DND-41 (cell line): Measurements from ENCODE around the gene RIPOR2.

ENCODE experiments used
- ATAC-seq: fragments of 200-7000 bp; cut with Tn5 transposase; 3 replicates; pipeline ENCODE4 v1.9.1; 2021; ENCODE audit warnings: low read depth; ENCODE audit not compliant: insufficient read depth
- DNase-seq: peaks from one replicate; pipeline ENCODE4 v3.0.0-alpha.2; 2020
- H2AFZ ChIP-seq: 2 replicates; pipeline ENCODE4 v1.6.0; 2012; ENCODE audit warnings: low read depth, low read length
- H3K27ac ChIP-seq: 2 replicates; pipeline ENCODE4 v1.5.1; 2012; ENCODE audit warnings: low read length, inconsistent platforms
- H3K27me3 ChIP-seq: fragments of 200-600 bp; sonication (generic); 2 replicates; pipeline ENCODE4 v1.6.0; 2012; ENCODE audit warnings: low read length, mild to moderate bottlenecking, inconsistent platforms; ENCODE audit not compliant: insufficient read depth, poor library complexity
- H3K36me3 ChIP-seq: 2 replicates; pipeline ENCODE4 v1.5.1; 2012; ENCODE audit warnings: low read length, inconsistent platforms; ENCODE audit not compliant: insufficient read depth
- H3K4me1 ChIP-seq: 2 replicates; pipeline ENCODE4 v1.5.1; 2012; ENCODE audit warnings: mild to moderate bottlenecking, low read length; ENCODE audit not compliant: insufficient read depth
- H3K4me2 ChIP-seq: 2 replicates; pipeline ENCODE4 v1.6.0; 2012; ENCODE audit warnings: mild to moderate bottlenecking, moderate library complexity, low read length, inconsistent platforms; ENCODE audit not compliant: insufficient read depth
- H3K4me3 ChIP-seq, 2 experiments: fragments of 200-600 bp in 1 of 2; shearing (Covaris generic) in 1 of 2; 2 replicates each; pipeline ENCODE4 v1.5.1; 2012 to 2016; ENCODE audit warnings: inconsistent platforms in 2 of 2, low read length in 2 of 2, mild to moderate bottlenecking in 2 of 2, low read depth in 1 of 2, moderate library complexity in 1 of 2
- H3K79me2 ChIP-seq: 2 replicates; pipeline ENCODE4 v1.6.0; 2012; ENCODE audit warnings: low read length, inconsistent platforms; ENCODE audit not compliant: insufficient read depth
- H3K9ac ChIP-seq: 2 replicates; pipeline ENCODE4 v1.6.0; 2012; ENCODE audit warnings: low read depth, mild to moderate bottlenecking, inconsistent platforms, low read length, moderate library complexity
- H3K9me3 ChIP-seq: 2 replicates; pipeline ENCODE4 v1.5.1; 2012; ENCODE audit warnings: low read length, moderate library complexity, mild to moderate bottlenecking, inconsistent platforms; ENCODE audit not compliant: insufficient read depth, severe bottlenecking
- H4K20me1 ChIP-seq: 2 replicates; pipeline ENCODE4 v1.6.0; 2012; ENCODE audit warnings: low read length; ENCODE audit not compliant: insufficient read depth
- CTCF ChIP-seq: IDR thresholded peaks from 2 replicates; pipeline ENCODE4 v1.5.1; 2012; ENCODE audit warnings: borderline replicate concordance, low read length, moderate library complexity, mild to moderate bottlenecking; ENCODE audit not compliant: poor library complexity, severe bottlenecking; ENCODE audit errors: extremely low read depth
- EZH2 ChIP-seq: IDR thresholded peaks from 3 replicates; pipeline ENCODE4 v1.6.1; 2012; ENCODE audit warnings: borderline replicate concordance, low read depth, mild to moderate bottlenecking, moderate library complexity, low read length, inconsistent platforms; ENCODE audit not compliant: severe bottlenecking

The RIPOR2 gene

GRCh38 chr6:24780206-24780605 is 155.6 kb downstream of the RIPOR2 start:
- DNase-seq (no peak), ATAC-seq (no peak)
- Histone ChIP-seq H3K79me2 (peaks cover 93% of the 10 kb centered on the region), H3K36me3 (peaks cover 96% of the 10 kb centered on the region), H2AFZ (no peak overlapping the region), H3K9ac (no peak overlapping the region), H4K20me1 (peaks cover 67% of the 10 kb centered on the region), H3K4me3 (peak overlapping the region in 1 of 2 experiments; percentile 17; a peak in 1 of 4 replicates), H3K4me2 (peak overlapping the region; percentile 88; the same call in 1 of the 2 replicates), H3K27me3 (no peaks in the 10 kb centered on the region), H3K9me3 (no peaks in the 10 kb centered on the region), H3K4me1 (peaks cover 44% of the 10 kb centered on the region), H3K27ac (no peak overlapping the region)
- TF ChIP-seq CTCF (no peak), EZH2 (no peak)

- Histone ChIP-seq H3K79me2 (peaks cover 94% of the 10 kb centered on the region), H3K27me3 (no peaks in the 10 kb centered on the region), H3K9me3 (no peaks in the 10 kb centered on the region), H3K4me2 (peak overlapping the region; percentile 88; the same call in 1 of the 2 replicates), H3K4me3 (peak overlapping the region in 1 of 2 experiments; percentile 17; a peak in 3 of 4 replicates), H3K27ac (0 out of 2 replicates have a peak overlapping the region, but pooled peaks have one; percentile 40), H4K20me1 (peaks cover 67% of the 10 kb centered on the region), H3K9ac (no peak overlapping the region; the same call in 1 of the 2 replicates), H3K4me1 (peaks cover 45% of the 10 kb centered on the region), H2AFZ (no peak overlapping the region), H3K36me3 (peaks cover 92% of the 10 kb centered on the region)
- ATAC-seq, result no peak
- DNase-seq, result no peak
- TF ChIP-seq EZH2, result no peak
- TF ChIP-seq CTCF, result no peak
Observed at GRCh38 chr6:24779416-24780016, 156.2 kb downstream of the RIPOR2 start.

GRCh38 chr6:24778878-24779277 is 156.9 kb downstream of the RIPOR2 start:
- Histone ChIP-seq H3K4me3 (peak overlapping the region in 1 of 2 experiments; percentile 96; a peak in 1 of 4 replicates), H3K4me2 (peak overlapping the region; percentile 88), H3K9ac (no peak overlapping the region; the same call in 1 of the 2 replicates), H3K9me3 (no peaks in the 10 kb centered on the region), H3K36me3 (peaks cover 85% of the 10 kb centered on the region), H3K79me2 (peaks cover 88% of the 10 kb centered on the region), H3K4me1 (peaks cover 51% of the 10 kb centered on the region), H4K20me1 (peaks cover 67% of the 10 kb centered on the region), H2AFZ (no peak overlapping the region), H3K27me3 (no peaks in the 10 kb centered on the region), H3K27ac (no peak overlapping the region)
- TF ChIP-seq EZH2 (no peak), CTCF (no peak)
- no peak for ATAC-seq
- DNase-seq, result no peak
